ENCODE data around the gene RMI2.

Gene RMI2

DNA sequence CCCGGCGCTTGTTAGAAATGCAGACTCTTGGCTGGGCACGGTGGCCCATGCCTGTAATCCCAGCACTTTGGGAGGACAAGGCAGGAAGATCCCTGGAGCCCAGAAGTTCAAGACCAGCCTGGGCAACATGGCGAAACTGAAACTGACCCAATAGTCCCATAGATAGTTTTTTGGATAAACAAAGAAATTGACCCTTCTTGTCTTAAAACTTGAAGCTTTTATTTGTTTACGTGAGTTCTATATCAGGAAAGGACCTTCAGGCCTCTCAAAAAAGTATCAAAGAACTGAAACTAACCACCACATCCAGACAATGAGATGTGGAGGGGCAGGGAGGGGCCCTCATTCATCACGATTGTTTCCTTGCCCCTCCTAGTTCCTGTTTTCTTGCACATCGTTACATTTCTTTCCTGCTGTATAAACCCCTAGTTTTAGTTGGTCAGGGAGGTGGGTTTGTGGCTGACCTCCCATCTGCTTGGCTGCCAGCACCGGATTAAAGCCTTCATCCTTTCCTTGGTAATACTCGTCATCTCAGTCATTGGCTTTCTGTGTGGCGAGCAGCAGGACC is 34.2 kb upstream of the RMI2 start:
- DNase-seq = no peak

DNA sequence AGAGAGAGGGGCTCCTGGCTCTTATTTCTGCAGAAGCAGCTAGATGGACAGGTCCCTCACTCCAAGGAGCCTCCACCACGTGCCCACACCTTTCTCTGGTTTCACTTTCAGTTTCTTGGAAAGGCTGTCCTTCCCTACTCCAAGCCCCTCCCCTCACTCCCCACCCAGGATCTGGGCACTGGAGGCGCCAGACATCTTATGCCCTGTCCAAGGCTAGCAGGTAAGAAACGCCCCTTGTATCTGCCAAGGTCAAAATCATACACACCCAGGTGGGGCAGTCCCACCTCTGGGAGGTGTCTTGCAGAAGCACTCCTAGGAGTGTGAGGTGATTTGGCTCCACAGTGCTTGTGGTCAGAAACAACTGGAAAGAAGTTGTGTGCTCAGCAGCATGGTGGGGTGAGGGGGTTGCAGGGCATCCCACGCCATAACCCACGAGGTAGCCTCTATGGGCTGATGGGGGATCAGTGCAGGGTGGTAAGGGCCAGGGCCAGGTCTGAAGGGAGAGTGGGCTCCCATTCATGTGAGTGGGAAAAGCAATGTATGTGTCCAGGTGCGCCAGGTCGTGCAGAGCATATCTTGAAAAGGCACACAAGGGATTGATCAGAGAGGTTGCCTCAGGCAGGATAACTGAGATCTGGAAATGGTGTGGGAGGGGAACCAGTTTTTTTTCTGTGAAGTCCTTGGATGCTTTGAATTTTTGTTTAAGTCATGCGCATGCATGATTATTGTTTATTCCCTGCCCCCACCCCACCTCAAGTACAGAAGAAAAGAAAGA is 32.4 kb upstream of the RMI2 start:
- DNase-seq = no peak

DNA sequence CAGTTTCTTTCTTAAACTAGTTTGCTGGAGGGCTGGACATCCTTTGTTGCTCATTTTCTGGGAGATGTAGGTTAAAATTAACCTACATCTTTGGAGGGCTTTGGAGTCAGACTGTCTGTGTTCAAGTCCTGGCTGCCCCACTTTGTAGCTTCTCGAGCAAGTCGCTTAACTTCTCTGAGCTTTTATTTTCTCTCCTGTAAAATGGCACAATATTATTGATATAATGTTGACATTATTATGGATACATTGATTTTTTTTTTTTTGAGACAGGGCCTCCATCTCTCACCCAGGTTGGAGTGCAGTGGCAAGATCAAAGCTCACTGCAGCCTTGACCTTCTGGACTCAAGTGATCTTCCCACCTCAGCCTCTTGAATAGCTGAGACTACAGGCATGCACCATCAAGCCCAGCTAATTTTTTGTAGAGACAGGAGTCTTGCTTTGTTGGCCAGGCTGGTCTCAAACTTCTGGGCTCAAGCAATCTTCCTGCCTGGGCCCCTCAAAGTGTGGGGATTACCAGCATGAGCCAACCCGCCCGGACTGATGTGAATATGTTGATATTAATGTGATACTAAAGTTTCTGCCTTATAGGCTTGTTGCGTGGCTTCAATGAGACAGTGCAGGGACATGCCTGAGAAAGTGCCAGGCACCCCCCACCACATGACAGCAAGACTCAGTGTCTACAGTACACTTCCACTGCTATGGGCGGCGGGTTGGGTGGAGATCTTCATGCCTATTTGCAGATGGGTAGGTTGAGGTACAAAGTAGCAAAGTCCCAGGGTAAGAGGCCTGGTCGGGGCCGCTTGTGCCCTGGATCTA is 31.6 kb upstream of the RMI2 start:
- DNase-seq = no peak

DNA sequence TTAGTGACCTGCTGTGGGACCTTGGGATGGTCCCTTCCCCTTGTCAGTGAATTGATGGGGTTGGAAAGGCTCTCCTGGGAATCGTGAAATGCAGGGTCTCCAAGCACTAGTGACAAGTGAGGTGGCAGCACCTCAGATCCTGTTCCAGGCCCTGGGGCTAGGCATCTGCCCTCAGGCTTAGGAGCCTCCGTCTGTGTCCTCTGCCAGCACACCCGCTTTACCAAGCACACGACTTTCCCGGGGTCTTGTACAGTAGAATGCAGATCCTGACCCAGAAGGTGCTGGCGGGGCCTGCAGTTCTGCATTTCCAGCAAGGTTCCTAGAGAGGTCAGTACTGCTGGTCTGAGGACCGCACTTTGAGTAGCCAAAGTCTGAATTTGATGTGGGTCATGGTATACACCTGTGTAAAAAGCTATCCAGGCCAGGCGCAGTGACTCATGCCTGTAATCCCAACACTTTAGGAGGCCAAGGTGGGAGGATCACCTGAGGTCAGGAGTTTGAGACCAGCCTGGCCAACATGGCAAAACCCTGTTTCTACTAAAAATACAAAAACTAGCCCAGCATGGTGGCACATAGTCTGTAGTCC is 30.9 kb upstream of the RMI2 start:
- no peak for DNase-seq

DNA sequence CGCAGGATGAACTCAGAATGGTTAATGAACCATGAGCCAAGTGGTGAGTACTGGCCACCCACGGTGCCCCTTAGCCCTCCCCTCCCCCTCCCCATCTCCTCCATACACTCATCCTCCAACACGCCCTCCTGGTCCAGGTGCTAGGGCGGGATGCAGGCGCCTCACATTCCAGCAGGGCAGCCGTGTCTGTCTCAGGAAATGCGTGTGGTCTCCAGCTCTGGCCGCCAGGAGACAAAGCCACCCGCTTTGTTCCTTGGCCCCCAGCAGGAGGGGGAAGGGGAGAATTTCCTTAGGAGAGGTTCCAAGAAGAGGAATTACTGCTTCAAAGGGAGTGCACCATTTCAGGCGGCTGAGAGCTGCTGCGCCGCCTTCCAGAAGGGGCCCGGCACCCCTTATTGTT is 29.7 kb upstream of the RMI2 start:
- DNase-seq = no peak

DNA sequence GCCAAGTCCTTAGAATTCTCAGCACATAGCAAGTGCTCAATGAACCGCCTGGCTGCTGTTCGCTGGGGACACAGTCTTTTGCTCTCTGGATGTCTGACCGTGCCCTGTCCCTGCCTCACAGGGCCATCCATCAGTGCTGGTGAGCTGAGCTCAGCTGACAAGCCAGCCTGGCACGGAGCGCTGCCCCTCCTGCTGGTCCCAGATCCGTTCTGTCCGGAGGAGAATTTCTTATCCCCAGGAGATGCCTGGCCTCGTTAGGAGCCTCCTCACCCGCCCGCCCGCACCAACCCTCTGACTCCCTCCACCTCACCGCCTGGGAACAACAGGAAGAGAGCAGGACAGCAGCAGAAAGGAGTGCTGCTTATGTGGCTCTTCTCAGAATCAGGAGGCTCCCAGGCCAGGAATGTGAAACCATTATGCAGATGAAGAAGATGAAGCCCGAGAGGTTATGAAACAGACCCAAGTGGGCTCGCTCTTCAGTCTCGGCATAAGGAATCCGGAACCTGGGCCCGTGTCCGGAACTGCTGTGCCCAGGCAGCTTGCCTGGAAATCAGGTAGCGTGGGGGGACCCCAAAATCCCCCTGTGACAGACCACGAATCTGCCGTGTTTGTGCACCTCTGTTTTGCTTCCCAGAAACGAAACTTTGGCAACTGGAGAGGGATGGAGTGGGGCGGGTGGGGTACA is 28.8 kb upstream of the RMI2 start:
- DNase-seq = no peak

DNA sequence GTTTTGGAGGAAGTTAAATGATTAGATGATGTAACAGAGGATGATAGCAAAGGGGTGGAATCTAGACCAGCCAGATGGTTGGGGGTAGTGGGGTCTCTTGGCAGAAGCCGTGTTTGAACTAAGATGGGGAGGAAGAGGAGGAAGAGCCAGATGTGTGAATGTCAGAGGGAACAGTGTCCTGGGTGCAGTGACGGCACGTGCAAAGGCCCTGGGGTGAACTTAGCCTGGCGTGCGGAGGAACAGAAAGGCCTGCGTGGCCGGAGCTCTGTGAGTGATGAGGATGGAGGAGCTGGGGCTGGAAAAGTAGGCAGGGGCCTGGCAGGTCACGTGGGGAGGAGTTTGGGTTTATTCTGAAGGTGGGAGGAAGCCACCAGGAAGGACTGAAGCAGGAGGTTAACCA is 26.4 kb upstream of the RMI2 start:
- no peak for DNase-seq

DNA sequence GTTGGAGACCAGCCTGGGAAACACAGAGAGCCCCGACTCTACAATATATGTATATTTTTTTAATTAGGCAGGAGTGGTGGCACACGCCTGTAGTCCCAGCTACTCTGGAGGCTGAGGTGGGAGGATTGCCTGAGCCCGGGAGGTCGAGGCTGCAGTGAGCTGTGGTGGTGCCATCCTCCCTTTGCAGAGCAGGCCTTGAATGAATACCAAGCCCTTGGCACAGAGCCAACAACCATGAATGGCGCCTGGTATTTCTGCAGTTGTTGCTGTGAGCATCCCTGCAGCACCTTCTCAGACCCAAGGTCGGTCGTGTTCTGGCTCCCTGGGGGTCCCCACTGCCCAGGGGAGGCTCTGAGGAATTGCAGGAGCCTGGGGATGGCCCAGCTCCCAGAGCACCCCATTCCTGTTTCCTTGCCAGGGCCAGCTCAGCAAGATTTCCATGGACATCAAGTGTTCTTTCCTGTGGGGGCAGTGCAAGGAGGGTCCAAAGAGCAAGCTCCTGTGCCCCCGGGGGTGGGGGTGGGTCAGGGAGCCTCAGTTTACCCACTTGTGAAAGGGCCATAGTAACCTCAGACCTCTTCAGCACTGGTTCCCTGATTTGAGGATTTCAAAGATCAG is 25.6 kb upstream of the RMI2 start:
- no peak for DNase-seq

DNA sequence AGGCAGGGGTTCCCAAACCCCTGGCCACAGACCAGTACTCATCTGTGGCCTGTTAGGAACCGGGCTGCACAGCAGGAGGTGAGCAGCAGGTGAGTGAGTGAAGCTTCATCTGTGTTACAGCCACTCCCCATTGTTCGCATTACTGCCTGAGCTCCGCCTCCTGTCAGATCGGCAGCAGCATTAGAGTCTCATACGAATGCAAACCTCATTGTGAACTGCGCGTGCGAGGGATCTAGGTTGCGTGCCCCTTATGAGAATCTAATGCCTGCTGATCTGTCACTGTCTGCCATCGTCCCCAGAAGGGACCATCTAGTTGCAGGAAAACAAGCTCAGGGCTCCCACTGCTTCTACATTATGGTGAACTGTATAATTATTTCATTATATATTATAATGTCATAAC is 25.1 kb upstream of the RMI2 start:
- no peak for DNase-seq

DNA sequence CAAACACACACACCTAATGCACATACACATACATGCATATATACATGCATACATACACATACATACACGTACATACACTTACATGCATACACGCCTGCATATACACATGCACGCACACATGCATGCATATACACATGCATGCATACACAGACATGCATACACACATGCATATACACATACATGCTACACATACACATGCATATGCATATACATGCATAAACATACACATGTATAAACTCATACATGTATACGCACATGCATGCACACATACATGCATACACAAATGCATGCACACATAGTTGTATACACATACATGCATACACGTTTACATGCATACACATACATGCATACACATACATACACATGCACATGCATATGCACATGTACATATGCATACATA is 23.6 kb upstream of the RMI2 start:
- DNase-seq = no peak

DNA sequence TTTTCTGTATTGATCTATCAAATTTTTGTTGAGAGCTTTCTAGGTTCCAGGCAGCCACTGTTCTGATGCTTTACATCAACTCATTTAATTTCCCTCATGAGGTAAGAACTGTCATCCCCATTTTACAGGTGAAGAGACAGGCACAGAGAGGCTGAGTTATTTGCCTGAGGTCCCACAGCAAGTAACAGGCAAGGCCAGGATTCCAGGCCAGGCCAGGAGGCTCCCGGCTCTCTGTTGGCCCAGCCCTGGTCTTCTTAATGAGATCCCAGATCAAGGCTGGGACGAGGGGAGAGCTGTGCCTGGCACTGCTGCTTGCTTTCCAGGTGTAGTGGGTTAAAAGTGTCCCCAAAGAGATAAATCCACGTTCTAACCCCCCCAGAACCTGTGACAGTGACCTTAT is 22.4 kb upstream of the RMI2 start:
- DNase-seq = no peak

DNA sequence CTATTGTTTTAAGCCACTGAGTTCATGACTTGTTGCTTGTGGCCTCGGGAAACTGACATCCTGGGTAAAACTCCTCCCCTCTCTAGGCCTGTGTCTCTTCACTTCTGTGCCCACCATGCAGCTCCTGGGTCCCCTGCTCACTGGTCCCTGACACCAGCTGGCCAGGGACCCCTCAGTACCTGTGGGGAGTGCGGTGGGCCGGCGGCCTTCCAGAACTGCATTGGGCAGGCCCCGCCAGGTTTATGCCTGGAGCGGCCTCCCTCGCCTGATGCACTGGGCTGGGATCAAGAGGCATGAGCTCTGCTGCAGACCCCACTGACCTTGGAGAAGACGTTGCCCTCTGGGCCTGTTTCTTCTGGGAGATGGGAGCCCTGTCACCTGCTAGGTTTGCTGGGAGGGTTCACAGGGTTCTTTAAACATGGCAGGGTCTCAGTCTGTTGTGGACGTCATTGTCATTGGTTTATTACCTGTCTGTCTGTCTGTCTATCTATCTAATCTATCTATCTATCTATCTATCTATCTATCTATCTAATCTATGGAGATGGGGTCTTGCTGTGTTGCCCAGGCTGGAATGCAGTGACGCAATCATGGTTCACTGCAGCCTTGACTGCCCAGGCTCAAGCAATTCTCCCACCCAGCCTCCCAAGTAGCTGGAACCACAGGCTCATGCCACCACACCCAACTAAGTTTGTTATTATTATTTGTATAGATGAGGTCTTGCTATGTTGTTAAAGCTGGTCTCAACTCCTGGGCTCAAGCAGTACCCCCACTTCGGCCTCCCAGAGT is 21.5 kb upstream of the RMI2 start:
- DNase-seq = no peak

DNA sequence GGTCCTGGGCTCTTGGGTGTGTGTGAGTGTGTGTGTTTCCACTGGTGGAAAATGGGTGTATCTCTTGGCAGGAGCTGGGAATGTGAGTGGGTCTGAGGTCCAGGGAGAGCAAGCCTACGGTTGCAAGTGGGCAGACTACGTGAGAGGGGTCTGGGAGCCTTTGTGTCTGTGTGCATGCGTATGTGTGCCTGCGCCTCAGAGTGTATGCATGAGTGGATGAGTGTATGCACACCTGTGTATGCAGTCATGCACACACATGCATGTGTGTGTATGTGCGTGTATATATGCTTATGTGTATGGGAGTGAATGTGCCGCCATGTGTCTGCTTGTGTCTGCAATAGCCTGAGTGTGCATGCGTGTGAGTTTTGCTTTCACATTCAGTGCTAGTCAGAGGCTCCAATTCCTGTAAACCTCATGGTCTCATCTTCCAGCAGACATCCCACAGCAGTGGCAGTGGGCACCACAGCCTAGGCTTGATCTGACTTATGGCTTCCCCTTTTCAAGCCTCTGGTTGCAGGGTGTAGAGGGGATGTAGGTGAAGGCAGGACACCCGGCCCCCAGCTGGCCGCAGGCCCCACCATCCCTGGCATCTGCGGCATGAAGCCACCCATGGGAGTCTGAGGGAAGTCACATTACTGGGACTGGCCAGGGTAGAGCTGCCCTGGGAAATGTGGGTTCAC is 19.7 kb upstream of the RMI2 start:
- no peak for DNase-seq

DNA sequence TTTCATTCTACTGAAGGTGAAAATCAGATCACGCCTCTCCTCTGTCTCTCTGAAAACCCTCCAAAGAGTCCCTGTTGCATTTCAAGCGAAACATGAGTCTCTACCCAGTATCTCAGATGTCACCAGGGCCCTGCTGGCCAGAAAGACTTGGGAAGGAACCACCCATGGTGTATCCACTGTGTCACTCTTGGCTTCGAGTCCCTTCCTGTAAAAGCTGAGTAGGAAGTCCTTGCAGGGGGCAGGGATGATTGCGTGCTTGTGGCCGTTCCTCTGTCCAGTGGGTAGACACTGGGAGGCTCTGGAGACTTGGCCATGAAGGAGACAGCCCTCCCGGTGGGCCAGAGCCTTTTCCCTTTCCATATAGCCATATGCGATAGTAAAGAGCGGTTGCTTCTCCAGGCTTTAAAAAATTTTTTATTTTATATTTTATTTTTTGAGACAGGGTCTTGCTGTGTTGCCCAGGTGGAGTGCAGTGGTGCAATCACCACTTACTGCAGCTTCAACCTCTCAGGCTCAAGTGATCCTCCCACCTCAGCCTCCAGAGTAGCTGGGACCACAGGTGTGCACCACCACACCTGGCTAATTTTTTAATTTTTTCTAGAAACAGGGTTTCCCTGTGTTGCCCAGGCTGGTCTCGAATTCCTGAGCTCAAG is 19.0 kb upstream of the RMI2 start:
- no peak for DNase-seq

DNA sequence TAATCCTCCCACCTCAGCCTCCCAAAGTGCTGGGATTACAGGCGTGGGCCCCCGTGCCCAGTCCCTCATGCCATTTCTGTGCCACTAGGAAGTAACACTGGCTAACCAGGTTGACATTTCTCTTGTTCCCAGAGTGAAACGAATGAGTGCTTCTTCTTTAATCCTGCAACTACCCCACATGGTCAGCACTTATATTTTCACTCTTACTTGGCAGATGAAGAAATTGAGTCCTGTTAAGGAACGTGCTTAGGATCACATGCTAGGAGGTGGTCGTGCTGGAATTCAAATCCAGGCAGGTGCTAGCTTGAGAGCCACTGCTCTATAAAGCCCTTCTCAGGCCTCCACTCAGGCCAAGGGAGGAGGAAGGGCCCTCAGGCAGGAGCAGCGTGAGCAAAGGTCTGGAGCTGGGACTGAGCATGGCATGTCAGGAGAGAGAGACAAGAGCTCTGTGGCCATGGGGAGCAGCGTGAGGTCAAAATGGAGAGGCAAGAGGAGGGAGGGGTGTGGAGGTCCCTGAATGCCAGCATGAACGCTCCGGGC is 18.5 kb upstream of the RMI2 start:
- no peak for DNase-seq

DNA sequence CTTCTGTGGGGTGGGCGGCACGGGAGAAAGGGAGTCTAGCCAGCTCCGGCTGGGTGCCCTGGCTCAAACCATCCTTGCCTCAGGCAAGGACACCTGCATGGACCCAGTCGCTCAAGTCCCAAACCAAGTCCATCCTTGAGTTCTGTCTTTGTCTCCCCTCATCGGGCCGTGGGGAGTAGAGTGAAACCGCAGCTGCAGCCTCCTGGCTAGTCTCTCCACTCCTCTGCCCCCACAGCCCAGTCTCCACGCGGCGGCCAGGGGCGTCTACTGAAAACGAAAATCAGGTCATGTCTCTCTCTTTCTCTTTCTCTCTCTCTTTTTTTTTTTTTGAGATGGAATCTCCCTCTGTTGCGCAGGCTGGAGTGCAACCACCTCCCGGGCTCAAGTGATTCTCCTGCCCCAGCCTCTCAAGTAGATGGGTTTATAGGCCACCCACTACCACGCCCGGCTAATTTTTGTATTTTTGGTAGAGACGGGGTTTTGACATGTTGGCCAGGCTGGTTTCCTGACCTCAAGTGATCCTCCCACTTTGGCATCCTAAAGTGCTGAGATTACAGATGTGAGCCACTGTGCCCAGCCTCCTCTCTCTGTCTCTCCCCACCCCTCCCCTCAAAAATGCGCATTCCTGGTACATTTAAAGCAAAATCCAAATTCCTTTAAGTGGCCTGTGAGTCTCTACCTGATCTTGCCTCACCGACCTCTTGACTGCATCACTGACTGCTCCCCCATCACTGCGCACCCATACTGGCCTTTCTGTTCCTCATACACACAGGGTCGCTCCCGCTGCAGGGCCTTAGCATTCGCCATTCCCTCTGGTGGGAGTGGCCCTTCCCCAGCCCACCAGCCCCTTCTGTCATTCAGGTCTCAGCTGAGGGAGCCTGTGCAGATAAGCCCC is 17.7 kb upstream of the RMI2 start:
- no peak for DNase-seq

DNA sequence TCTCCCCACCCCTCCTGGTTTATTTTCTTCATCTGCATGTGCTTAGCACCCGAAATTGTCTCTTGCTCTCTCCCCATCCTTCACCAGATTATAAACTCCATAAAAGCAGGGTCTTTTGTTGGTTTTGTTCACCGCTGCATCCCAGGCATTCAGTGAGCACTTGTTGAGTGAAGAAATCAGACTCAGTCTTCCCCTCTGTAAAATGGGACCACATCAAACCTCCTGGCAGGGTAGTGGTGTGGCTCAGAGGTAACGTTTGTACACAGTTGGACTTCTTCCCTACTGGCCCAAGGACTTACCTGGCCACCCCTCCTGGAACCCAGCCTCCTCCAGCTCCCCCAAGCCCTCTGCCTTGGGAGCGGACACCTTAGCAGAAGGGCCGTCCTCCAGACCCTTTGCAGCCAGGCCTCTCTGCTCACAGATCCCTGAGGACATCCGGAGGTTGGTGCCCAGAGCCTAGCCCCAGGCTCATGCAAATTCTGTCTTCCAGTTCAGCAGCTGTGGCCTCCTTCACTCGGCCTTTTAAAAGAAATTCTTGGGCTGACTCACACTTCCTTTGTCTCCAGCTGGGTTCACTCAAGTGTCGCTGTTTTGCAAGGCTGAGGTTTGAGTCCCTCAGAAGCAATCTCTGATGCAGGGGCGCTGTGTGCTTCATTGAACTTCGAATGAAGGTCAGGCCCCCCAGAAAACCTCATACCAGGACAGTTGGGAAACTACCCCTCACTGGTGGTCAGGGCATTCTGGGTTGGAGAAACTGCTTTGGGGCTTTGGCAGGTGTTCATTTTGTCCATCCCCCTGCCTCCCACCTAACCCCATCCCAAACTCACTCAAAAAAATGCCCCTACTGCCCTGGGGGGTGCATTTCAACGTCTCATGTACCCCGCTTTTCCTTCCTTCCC is 16.8 kb upstream of the RMI2 start:
- no peak for DNase-seq

DNA sequence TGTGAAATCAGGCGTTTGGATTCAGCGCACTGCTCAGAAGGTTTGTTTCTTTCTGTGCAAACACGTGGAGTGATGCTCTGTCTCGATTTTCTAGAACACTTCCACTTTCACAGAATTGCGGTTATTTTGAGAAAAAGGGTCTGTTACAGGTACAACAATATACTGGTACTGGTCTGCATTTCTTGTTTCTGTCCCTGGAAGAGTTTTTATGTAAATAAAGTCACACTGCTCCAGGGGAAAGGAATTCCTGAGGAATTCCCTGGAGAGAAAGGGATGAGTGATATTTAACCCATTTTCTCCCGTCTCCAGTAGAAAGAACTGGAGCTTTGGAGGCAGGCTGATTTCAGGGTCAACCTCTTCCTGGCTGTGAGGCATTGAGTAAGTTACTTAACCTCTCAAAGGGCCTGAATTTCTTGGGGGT is 16.2 kb upstream of the RMI2 start:
- no peak for DNase-seq
